22Rv1 (cell line): Measurements from ENCODE around the gene ADAMTSL2.

Experiments used
- CTCF ChIP-seq: fragments of 450-650 bp; IDR thresholded peaks from 2 replicates; pipeline ENCODE4 v1.5.1; 2017; ENCODE audit warnings: mild to moderate bottlenecking
- ZFX ChIP-seq: fragments of 450-650 bp; IDR thresholded peaks from 2 replicates; pipeline ENCODE4 v1.6.1; 2017; ENCODE audit warnings: antibody characterized with exemption, borderline replicate concordance

- TF ChIP-seq CTCF (no peak), ZFX (no peak)
These were observed 43.4 kb upstream of the ADAMTSL2 start for GRCh38 chr9:133490865-133491655.
